ENCODE data around the gene METTL15.

Gene METTL15

GRCh38 chr11:28089378-28089777 is 18.8 kb upstream of the METTL15 start:
- no peak for DNase-seq (ENCODE audit: extremely low spot score)
- no peak for TF ChIP-seq LEF1 (IDR thresholded peaks at IDR 0.05; ENCODE audit: borderline replicate concordance)
- TF ChIP-seq NFRKB (IDR thresholded peaks at IDR 0.05), result no peak
- no peak for TF ChIP-seq SP1 (IDR thresholded peaks at IDR 0.05)
- TF ChIP-seq ARNT (IDR thresholded peaks at IDR 0.05), result no peak
- no peak for TF ChIP-seq HDGF (IDR thresholded peaks at IDR 0.05; ENCODE audit: borderline replicate concordance)
- TF ChIP-seq FOXM1 (IDR thresholded peaks at IDR 0.05; ENCODE audit: borderline replicate concordance), result no peak
- TF ChIP-seq ELF4 (IDR thresholded peaks at IDR 0.05), result no peak
- TF ChIP-seq ZNF384 (IDR thresholded peaks at IDR 0.05), result no peak
- TF ChIP-seq SUZ12 (IDR thresholded peaks at IDR 0.05), result no peak
- TF ChIP-seq BHLHE40 (IDR thresholded peaks at IDR 0.05; ENCODE audit: borderline replicate concordance), result no peak
- TF ChIP-seq CTBP1 (IDR thresholded peaks at IDR 0.05; ENCODE audit: borderline replicate concordance), result no peak
- TF ChIP-seq TARDBP (IDR thresholded peaks at IDR 0.05), result no peak
- no peak for TF ChIP-seq PKNOX1 (IDR thresholded peaks at IDR 0.05)
- CTCF ChIA-PET, result no interaction called here
- POLR2A ChIA-PET, result no interaction called here

- POLR2A ChIA-PET, result no interaction called here
- CTCF ChIA-PET, result no interaction called here
- TF ChIP-seq ARNT (IDR thresholded peaks at IDR 0.05) (no peak), FOXK2 (IDR thresholded peaks at IDR 0.05) (no peak), FOXM1 (IDR thresholded peaks at IDR 0.05; ENCODE audit: borderline replicate concordance) (no peak), LEF1 (IDR thresholded peaks at IDR 0.05; ENCODE audit: borderline replicate concordance) (no peak), PKNOX1 (IDR thresholded peaks at IDR 0.05) (no peak), ELF4 (IDR thresholded peaks at IDR 0.05) (no peak), FOXA1 (IDR thresholded peaks at IDR 0.05) (no peak), TARDBP (IDR thresholded peaks at IDR 0.05) (no peak)
- no peak for DNase-seq (ENCODE audit: extremely low spot score)
Observed at GRCh38 chr11:28090052-28090749, 18.0 kb upstream of the METTL15 start.

GRCh38 chr11:28092786-28093185 is 15.4 kb upstream of the METTL15 start:
- ChIA-PET CTCF (no interaction called here), POLR2A (no interaction called here)
- no peak for DNase-seq (ENCODE audit: extremely low spot score)
- TF ChIP-seq LEF1 (IDR thresholded peaks at IDR 0.05; ENCODE audit: borderline replicate concordance) (no peak), HDGF (IDR thresholded peaks at IDR 0.05; ENCODE audit: borderline replicate concordance) (no peak), SUZ12 (IDR thresholded peaks at IDR 0.05) (no peak), TARDBP (IDR thresholded peaks at IDR 0.05) (no peak), ARNT (IDR thresholded peaks at IDR 0.05) (no peak), PKNOX1 (IDR thresholded peaks at IDR 0.05) (no peak), SP1 (IDR thresholded peaks at IDR 0.05) (no peak), ZNF384 (IDR thresholded peaks at IDR 0.05) (no peak), NFRKB (IDR thresholded peaks at IDR 0.05) (no peak), FOXA1 (IDR thresholded peaks at IDR 0.05) (no peak), BHLHE40 (IDR thresholded peaks at IDR 0.05; ENCODE audit: borderline replicate concordance) (no peak), FOXK2 (IDR thresholded peaks at IDR 0.05) (no peak), FOXM1 (IDR thresholded peaks at IDR 0.05; ENCODE audit: borderline replicate concordance) (no peak), CTBP1 (IDR thresholded peaks at IDR 0.05; ENCODE audit: borderline replicate concordance) (no peak), ELF4 (IDR thresholded peaks at IDR 0.05) (no peak), L3MBTL2 (conservative IDR thresholded peaks at IDR 0.05) (no peak)

- POLR2A ChIA-PET, result no interaction called here
- no peak for TF ChIP-seq CTBP1 (IDR thresholded peaks at IDR 0.05; ENCODE audit: borderline replicate concordance)
- TF ChIP-seq ELF4 (IDR thresholded peaks at IDR 0.05), result no peak
- TF ChIP-seq FOXM1 (IDR thresholded peaks at IDR 0.05; ENCODE audit: borderline replicate concordance), result no peak
- no peak for TF ChIP-seq ZNF384 (IDR thresholded peaks at IDR 0.05)
- no peak for TF ChIP-seq ARNT (IDR thresholded peaks at IDR 0.05)
- no peak for TF ChIP-seq L3MBTL2 (conservative IDR thresholded peaks at IDR 0.05)
- no peak for TF ChIP-seq FOXK2 (IDR thresholded peaks at IDR 0.05)
- TF ChIP-seq HDGF (IDR thresholded peaks at IDR 0.05; ENCODE audit: borderline replicate concordance), result no peak
- no peak for TF ChIP-seq PKNOX1 (IDR thresholded peaks at IDR 0.05)
- TF ChIP-seq NFRKB (IDR thresholded peaks at IDR 0.05), result no peak
- TF ChIP-seq BHLHE40 (IDR thresholded peaks at IDR 0.05; ENCODE audit: borderline replicate concordance), result no peak
- no peak for TF ChIP-seq LEF1 (IDR thresholded peaks at IDR 0.05; ENCODE audit: borderline replicate concordance)
- no peak for TF ChIP-seq SUZ12 (IDR thresholded peaks at IDR 0.05)
- no peak for TF ChIP-seq SP1 (IDR thresholded peaks at IDR 0.05)
- no peak for TF ChIP-seq TARDBP (IDR thresholded peaks at IDR 0.05)
- no peak for TF ChIP-seq FOXA1 (IDR thresholded peaks at IDR 0.05)
- no peak for DNase-seq (ENCODE audit: extremely low spot score)
- CTCF ChIA-PET, result no interaction called here
Observed at GRCh38 chr11:28098257-28098656, 9.9 kb upstream of the METTL15 start.

- TF ChIP-seq PKNOX1 (IDR thresholded peaks at IDR 0.05) (no peak), HDGF (IDR thresholded peaks at IDR 0.05; ENCODE audit: borderline replicate concordance) (no peak), ELF4 (IDR thresholded peaks at IDR 0.05) (no peak), FOXK2 (IDR thresholded peaks at IDR 0.05) (no peak), FOXA1 (IDR thresholded peaks at IDR 0.05) (no peak), NFRKB (IDR thresholded peaks at IDR 0.05) (no peak), SP1 (IDR thresholded peaks at IDR 0.05) (no peak), L3MBTL2 (conservative IDR thresholded peaks at IDR 0.05) (no peak), ZNF384 (IDR thresholded peaks at IDR 0.05) (no peak), SUZ12 (IDR thresholded peaks at IDR 0.05) (no peak)
- ChIA-PET CTCF (no interaction called here), POLR2A (no interaction called here)
- no peak for DNase-seq (ENCODE audit: extremely low spot score)
Observed at GRCh38 chr11:28099715-28100114, 8.5 kb upstream of the METTL15 start.
